ENCODE results near the gene CLCN4. TPM values are rescaled to one million over a fixed set of nuclear protein-coding genes. Genes with fewer than 3 reads are reported as not detected.
A peak's percentile ranks its signal among the peaks of the same experiment; 100 is the strongest.

CLCN4 gene
- total RNA-seq, 4 donors from 2014 or later, result 3.9 to 6.7 (median 5.3) TPM

- Histone ChIP-seq H3K4me1 (peaks cover 0 to 1% (median 0%) of the 10 kb centered on the region in 4 donors), H3K27me3 (no peaks in the 10 kb centered on the region), H3K4me3 (no peak overlapping the region), H3K36me3 (no peaks in the 10 kb centered on the region), H3K9me3 (no peaks in the 10 kb centered on the region), H3K27ac (no peak overlapping the region)
- DNase-seq (ENCODE audit: low spot score in 2 of 2), result no peak
- TF ChIP-seq POLR2A (IDR thresholded peaks at IDR 0.05), result no peak
- TF ChIP-seq EP300 (IDR thresholded peaks at IDR 0.05), result no peak
- no peak for TF ChIP-seq CTCF (IDR thresholded peaks at IDR 0.05)
- WGBS, 2 donors, result 76 to 77% methylated on average over 7 to 9 of the region's 9 CpGs
Measured at GRCh38 chrX:10168226-10168625, 11.5 kb downstream of the CLCN4 start.

- H3K4me3 ChIP-seq, result no peak overlapping the region
- H3K27me3 ChIP-seq, result no peaks in the 10 kb centered on the region
- H3K36me3 ChIP-seq, result no peaks in the 10 kb centered on the region
- no peaks in the 10 kb centered on the region for H3K9me3 ChIP-seq
- WGBS, 2 donors, result 63 to 80% methylated on average over 3 of the region's 3 CpGs
- TF ChIP-seq CTCF (IDR thresholded peaks at IDR 0.05) (no peak), EP300 (IDR thresholded peaks at IDR 0.05) (no peak), POLR2A (IDR thresholded peaks at IDR 0.05) (no peak)
- peaks cover 0 to 11% (median 0%) of the 10 kb centered on the region in 4 donors for H3K4me1 ChIP-seq
- no peak for DNase-seq (ENCODE audit: low spot score in 2 of 2)
- no peak overlapping the region for H3K27ac ChIP-seq
Measured at GRCh38 chrX:10169175-10169574, 12.4 kb downstream of the CLCN4 start.

- 64 to 73% methylated on average over 5 of the region's 5 CpGs for WGBS, 2 donors
- no peak for TF ChIP-seq CTCF (IDR thresholded peaks at IDR 0.05)
- no peak for TF ChIP-seq EP300 (IDR thresholded peaks at IDR 0.05)
- TF ChIP-seq POLR2A (IDR thresholded peaks at IDR 0.05), result no peak
- no peak for DNase-seq (ENCODE audit: low spot score in 2 of 2)
Measured at GRCh38 chrX:10171249-10171648, 14.5 kb downstream of the CLCN4 start.

GRCh38 chrX:10172877-10173276, 16.1 kb downstream of the CLCN4 start:
- peaks cover 0 to 18% (median 0%) of the 10 kb centered on the region in 4 donors for H3K4me1 ChIP-seq
- no peaks in the 10 kb centered on the region for H3K9me3 ChIP-seq
- no peaks in the 10 kb centered on the region for H3K27me3 ChIP-seq
- peak overlapping the region in 2 of 4 donors; percentile 21 to 75 for H3K27ac ChIP-seq
- no peaks in the 10 kb centered on the region for H3K36me3 ChIP-seq
- no peak for DNase-seq (ENCODE audit: low spot score in 2 of 2)
- TF ChIP-seq EP300 (IDR thresholded peaks at IDR 0.05) (no peak), CTCF (IDR thresholded peaks at IDR 0.05) (no peak), POLR2A (IDR thresholded peaks at IDR 0.05) (no peak)
- peak overlapping the region in 2 of 4 donors; percentile 0 to 40 for H3K4me3 ChIP-seq
- 60 to 63% methylated on average over 10 to 11 of the region's 11 CpGs for WGBS, 2 donors

More at GRCh38 chrX:10171249-10171648, 14.5 kb downstream of the CLCN4 start:
- Histone ChIP-seq H3K27me3 (no peaks in the 10 kb centered on the region), H3K36me3 (no peaks in the 10 kb centered on the region), H3K4me3 (no peak overlapping the region), H3K27ac (no peak overlapping the region), H3K4me1 (peaks cover 0 to 18% (median 0%) of the 10 kb centered on the region in 4 donors), H3K9me3 (no peaks in the 10 kb centered on the region)

GRCh38 chrX:10173331-10173900, 16.6 kb downstream of the CLCN4 start:
- H3K4me3 ChIP-seq, result peak overlapping the region in 2 of 4 donors; percentile 0 to 40
- peak overlapping the region in 2 of 4 donors; percentile 21 to 75 for H3K27ac ChIP-seq
- H3K9me3 ChIP-seq, result no peaks in the 10 kb centered on the region
- H3K36me3 ChIP-seq, result no peaks in the 10 kb centered on the region
- H3K4me1 ChIP-seq, result peaks cover 0 to 18% (median 0%) of the 10 kb centered on the region in 4 donors
- peak in 1 of 2 donors; percentile 63 for DNase-seq (ENCODE audit: low spot score in 2 of 2)
- TF ChIP-seq EP300 (IDR thresholded peaks at IDR 0.05), result peak in 1 of 2 donors; percentile 45
- TF ChIP-seq CTCF (IDR thresholded peaks at IDR 0.05), result no peak
- peak in 1 of 2 donors; percentile 11 for TF ChIP-seq POLR2A (IDR thresholded peaks at IDR 0.05)
- 37 to 49% methylated on average over 16 to 18 of the region's 19 CpGs for WGBS, 2 donors
- no peaks in the 10 kb centered on the region for H3K27me3 ChIP-seq

All from tibial nerve (tissue), 4 donors.